Measurements from ENCODE around the gene RHOJ.
"Not testable (repeated sequence)": the region's sequence is repeated elsewhere in the genome, so short reads cannot be mapped to it uniquely, and the experiment has no call there.

RHOJ gene

GRCh38 chr14:63297372-63298063, 93.3 kb downstream of the RHOJ start:
- no peak overlapping the region for H3K4me3 ChIP-seq (ENCODE audit: low read depth, low read length)
- no peak for TF ChIP-seq CTCF (IDR thresholded peaks at IDR 0.05; ENCODE audit: low read depth, low read length, missing control alignments)
- no peak for DNase-seq (ENCODE audit: low read depth)
- in situ Hi-C loops (cut with HindIII; ENCODE audit: low sequenced_read_pairs): no loop called here

GRCh38 chr14:63299351-63300110, 95.3 kb downstream of the RHOJ start:
- TF ChIP-seq CTCF (IDR thresholded peaks at IDR 0.05; ENCODE audit: low read depth, low read length, missing control alignments): no peak
- H3K4me3 ChIP-seq (ENCODE audit: low read depth, low read length): no peak overlapping the region
- no peak for DNase-seq (ENCODE audit: low read depth)
- in situ Hi-C loops (cut with HindIII; ENCODE audit: low sequenced_read_pairs): no loop called here

- H3K4me3 ChIP-seq (ENCODE audit: low read depth, low read length): no peak overlapping the region
- no peak for DNase-seq (ENCODE audit: low read depth)
- TF ChIP-seq CTCF (IDR thresholded peaks at IDR 0.05; ENCODE audit: low read depth, low read length, missing control alignments): no peak
- in situ Hi-C loops (cut with HindIII; ENCODE audit: low sequenced_read_pairs): no loop called here
Observed at GRCh38 chr14:63300854-63301253, 96.6 kb downstream of the RHOJ start.

GRCh38 chr14:63301891-63302534, 97.8 kb downstream of the RHOJ start:
- in situ Hi-C loops (cut with HindIII; ENCODE audit: low sequenced_read_pairs): no loop called here
- no peak for TF ChIP-seq CTCF (IDR thresholded peaks at IDR 0.05; ENCODE audit: low read depth, low read length, missing control alignments)
- H3K4me3 ChIP-seq (ENCODE audit: low read depth, low read length): no peak overlapping the region
- no peak for DNase-seq (ENCODE audit: low read depth)

GRCh38 chr14:63304429-63304828, 100.2 kb downstream of the RHOJ start:
- DNase-seq (ENCODE audit: low read depth); in situ Hi-C loops (cut with HindIII; ENCODE audit: low sequenced_read_pairs); H3K4me3 ChIP-seq (ENCODE audit: low read depth, low read length): not testable (repeated sequence)

- TF ChIP-seq CTCF (IDR thresholded peaks at IDR 0.05; ENCODE audit: low read depth, low read length, missing control alignments): peak; percentile 71
- DNase-seq (ENCODE audit: low read depth): no peak
- H3K4me3 ChIP-seq (ENCODE audit: low read depth, low read length): no peak overlapping the region
- in situ Hi-C loops (cut with HindIII; ENCODE audit: low sequenced_read_pairs): no loop called here
Observed at GRCh38 chr14:63308723-63309317, 104.6 kb downstream of the RHOJ start.
